NCI-H345 treated with DMSO at 0.1 percent for 48 hours (cell line): ENCODE data around the gene RIN3.

Source experiments
- DNase-seq: peaks from one replicate; lab custom pipeline; 2025; ENCODE audit not compliant: unreplicated experiment; lab: John Stamatoyannopoulos, UW

The RIN3 gene

DNA sequence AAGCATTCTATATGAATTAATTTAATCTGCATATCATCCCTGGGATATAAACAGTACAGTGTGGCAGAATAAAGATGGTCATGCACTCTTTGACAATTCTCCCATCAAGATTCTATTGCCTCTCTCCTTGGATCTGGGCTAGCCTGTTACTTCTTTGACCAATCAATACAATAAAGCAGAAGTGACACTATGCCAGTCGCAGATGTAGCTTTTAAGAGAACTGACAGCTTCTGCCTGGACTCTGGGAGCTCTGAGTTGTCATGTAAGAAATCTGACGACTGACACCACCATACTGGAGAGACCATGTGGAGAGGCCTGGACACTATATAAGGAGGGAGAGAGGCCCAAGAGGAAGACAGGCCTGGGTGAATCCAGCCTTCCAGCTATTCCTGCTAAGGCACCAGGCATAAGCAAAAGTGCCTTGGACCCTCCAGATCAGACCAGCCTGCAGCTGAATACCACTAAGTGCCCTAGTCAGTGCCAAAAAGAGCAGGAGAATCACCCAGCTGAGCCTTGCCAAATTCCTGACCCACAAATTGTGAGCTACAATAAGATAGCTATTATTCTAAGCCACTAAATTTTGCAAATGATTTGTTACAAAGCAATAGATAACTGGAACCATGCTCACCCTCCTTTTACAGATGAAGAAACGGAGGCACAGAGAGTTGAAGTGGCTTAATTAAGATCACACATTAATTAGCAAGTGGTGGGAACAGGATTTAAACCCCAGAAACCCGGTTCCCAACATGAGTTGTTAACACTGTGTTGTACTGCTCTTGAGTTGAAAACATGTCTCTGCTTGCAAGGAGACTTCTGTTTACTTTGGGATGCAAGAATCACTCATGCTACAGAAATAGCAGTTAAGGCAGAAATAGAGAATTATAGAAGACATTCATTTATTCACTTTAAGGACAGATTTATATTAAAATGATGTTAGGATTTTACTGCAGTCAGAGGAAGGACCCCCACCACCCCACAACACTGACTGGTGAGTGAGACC is 84.6 kb downstream of the RIN3 start:
- no peak for DNase-seq

DNA sequence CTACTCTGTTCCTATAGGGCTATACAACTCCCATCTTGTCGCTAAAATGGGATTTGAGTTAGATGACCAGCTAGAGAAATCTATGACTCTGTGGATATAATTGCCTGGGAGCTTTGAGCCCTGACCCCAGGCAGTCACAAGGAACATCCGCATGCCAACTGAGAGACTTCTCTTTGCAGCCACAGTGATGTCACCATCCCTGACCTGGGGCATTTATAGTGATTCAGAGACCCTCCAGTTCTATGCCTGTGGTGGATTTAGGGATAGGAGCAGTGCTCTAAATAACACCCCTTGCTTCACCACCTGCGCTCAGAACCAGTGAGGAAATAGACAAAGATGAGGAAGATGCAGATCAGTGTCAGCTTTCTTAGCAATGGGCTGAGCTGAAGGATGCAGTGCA is 86.2 kb downstream of the RIN3 start:
- DNase-seq: no peak

DNA sequence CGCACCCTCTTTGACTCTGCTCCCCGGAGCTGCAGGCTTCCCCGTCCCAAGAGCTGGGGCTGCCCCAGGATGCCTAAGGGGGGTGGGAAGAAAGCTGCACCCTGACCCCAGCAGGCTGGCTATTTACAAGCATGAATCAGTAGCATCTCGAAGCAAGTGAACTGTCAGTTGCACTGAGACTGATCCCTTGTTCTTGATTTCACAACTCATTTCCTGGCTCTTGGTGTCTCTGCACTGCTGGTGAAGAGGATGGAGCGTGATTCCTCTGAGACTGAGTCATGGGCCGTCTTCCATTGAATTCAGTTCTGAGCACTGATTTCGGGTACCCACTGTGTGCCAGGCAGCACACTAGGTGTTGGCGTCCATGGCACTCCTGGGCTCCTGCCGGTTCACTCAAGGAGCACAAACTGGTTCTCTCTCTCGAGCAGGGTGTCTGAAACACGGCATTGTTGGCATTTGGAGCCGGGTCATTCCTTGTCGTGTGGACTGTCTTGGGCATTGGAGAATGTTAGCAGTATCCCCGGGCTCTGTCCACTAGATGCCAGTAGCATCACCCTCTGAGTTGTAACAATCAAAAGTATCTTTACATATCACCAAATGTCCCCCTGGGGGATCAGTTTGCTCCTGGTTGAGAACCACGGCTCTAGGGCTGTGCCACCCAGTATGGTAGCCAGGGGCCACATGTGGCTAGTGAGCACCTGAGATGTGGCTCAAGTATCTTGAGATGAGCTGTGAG is 86.9 kb downstream of the RIN3 start:
- DNase-seq: no peak

DNA sequence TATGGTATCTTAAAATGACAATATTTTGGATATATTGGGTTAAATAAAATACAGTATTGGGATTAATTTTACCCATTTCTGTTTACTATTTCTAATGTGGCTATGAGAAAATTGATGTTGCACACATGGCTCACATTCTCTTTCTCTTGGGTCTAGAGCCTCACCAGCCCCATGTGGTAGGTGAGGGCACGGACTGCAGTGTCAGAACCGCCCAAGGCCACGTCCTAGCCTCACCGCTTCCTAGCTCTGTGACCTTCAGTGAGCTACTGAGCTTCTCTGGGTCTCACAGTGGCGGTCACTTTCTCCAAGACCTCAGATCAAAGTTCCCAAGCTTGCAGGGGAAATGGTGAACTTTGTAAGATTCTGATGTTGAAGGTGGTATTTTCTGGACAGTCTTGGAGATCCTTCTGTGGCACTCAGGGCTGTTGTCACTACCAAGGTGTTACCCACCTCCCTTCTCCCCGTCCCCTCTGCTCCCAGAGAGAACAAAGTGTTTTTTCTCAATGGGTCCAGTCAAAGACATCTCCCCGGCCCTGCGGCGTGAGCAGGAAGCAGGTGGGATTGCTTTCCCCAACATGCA is 87.6 kb downstream of the RIN3 start:
- DNase-seq: no peak

DNA sequence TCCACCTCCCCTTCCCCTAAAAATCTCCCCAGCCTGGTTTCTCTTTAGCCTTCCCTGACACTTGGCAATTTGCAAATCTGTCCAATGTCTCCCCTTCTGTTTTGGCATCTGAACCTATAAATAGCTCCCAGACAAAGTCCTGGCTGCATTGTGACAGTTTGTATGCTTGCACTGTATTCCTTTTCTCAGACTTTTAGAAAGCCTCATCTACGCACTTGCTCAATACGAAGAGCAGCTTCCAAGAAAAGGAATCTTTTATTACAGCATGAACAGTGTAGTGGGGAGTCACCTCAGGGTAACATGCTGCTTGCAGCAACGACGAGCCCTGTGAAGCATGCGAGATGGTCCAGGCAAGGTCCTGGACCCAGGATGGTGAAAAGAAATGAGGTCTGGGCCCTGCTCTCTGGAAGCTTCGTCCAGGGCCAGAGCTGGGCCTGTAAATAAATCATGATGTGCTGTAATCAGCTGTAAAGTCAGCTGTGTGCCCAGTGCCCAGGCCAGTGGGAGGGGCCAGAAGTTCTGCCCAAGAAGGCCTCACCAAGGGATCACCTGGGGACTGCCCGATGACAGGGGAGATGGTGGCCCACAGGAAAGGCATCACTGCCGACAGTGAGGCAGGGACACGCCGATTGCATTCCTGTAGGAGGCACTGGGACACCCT is 88.3 kb downstream of the RIN3 start:
- DNase-seq: no peak

DNA sequence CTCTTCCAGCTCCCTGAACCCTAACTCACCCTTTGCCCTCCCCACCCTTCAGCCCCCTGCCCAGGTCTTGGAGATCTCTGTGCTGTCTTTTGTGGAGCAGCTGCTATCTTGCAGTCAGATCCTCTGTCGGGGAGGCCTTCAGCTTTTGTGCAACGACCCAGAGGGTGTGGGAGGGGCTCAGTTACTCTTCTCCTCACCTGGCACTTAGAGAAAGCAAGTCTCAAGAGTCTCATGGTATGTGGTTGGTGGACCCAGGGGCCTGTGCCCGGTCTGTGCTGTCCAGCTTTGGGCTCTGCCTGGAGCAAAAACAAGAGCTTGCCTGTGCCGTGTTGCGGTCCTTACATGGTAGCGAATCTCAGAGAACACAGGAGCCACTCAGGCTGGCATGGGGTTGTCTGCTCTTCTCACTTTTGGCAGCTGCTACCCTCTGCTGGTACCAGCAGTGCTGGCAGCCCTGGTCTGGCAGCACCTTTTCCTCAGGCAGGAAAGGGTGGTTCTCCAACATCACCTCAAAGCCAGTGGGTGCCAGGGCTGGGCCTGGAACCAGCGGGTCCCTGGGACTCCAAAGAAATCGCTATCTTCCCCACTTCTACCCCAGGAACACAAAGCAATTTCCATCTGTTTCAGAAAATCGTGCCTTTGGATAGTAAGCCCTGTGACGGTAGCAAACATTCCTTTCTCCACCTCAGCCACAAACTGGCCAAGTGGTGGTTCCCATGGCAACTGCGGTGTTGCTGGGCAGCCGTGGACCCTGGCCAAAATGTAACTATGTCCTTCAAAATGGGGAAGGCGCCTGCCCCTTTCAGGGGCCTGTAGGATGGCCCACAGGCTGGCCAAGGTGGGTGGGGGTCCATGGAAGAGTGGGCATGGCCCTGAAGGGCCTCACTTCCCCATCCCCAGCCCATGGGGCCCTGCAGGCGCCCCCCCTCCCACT is 90.0 kb downstream of the RIN3 start:
- DNase-seq: no peak

DNA sequence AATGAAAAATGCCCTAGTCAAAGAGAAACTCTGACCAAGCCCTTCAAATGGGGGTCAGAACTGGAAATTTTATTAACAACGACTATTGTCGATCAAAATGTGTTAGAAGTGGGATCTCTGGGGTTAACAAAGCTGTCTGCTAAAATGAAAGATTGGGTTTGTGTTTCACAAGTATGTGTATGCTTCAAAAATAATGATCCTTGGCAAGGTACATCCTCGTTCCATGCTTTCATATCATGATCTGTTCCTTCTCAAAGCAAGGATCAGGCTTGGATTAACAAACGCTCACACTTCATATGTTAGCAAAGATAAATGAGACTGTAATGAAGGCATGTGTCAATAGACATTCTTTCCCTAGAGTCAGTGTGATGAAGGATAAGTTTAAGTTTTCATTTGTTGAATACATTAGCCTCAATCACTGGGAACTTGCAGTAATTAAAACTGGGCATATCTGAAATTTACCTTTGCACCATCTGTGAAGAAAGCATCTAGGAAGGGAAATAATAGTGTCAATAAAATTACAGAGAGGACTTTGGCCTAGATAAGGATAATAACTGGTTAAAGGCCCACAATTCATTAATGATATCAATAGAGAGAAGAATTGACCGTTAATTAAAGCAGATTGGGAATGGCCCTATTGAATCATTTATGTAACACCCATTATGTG is 91.8 kb downstream of the RIN3 start:
- DNase-seq: no peak

DNA sequence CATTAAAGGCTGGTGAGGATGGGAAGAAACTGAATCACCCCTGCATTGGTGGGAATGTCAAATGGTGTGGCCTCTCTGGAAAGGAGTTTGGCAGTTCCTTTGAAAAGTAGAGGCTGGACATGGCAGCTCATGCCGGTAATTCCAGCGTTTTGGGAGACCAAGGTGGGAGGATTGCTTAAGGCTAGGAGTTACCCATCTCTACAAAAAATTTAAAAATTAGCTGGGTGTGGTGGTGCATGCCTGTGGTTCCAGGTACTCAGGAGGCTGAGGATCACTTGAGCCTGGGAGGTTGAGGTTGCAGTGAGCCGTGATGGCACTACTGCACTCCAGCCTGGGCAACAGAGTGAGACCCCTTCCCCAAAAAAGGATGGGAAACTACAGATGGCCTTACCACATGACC is 93.7 kb downstream of the RIN3 start:
- DNase-seq: no peak

DNA sequence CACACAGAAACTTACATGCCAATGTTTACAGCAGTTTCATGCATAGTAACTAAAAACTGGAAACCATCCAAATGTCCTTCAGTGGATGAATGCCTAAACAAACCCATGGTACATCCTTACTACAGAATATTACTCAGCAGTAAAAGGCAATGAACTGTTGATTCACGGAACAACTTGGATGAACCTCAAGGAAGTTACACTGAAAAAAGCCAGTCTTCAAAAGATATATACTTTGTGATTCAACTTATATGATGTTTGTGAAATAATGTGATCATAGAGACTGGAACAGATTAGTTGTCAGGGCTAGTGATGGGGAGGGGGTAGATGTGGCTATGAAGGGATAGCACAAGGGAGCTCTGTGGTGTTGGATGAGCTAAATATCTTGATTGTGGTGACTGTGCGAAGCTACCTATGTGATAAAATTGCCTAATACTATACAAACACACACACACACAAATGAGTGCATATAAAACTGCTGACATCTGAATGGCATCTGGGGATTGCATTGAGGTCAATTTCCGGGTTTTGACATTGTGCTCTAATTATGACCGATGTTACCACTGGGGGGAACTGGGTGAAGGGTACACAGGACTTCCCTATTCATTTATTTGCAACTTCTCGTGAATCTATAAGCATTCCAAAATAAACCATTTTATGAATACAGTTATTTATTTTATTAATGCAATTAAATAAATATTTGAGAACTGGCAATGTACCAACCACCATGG is 94.3 kb downstream of the RIN3 start:
- no peak for DNase-seq

DNA sequence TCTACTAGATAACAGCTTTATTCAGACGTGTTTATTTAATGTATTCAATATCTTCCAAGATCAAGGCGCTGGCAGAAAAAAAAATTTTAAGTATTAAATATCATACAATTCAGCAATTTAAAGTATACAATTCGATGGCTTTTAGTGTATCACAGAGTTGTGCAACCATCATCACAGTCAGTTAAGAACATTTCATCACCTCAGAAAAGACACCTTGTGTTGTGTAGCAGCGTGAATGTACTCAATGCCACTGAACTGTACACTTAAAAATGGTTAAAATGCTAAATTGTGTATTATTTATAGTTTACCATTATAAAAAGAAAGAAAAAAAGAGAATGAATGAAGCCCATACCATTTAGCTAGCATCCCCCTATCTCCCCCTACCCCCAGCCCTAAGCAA is 96.4 kb downstream of the RIN3 start:
- DNase-seq: no peak

DNA sequence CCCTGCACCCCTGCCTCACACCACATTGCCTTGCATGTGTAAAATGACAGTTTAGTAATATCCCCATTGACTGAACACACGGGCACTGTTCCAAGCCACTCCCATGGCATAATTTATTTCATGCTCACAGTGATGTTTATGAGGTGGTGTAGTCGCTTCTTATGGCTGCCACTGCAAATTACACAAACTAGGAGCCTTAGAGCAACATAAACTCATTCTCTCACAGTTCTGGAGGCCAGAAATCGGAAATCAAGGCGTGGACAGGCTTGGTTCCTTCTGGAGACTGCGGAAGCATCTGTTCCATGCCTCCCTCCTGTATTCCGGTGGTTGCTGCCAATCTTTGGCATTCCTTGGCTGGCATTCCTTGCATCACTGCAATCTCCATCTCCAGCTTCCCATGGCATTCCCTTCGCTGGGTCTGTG is 97.3 kb downstream of the RIN3 start:
- no peak for DNase-seq

DNA sequence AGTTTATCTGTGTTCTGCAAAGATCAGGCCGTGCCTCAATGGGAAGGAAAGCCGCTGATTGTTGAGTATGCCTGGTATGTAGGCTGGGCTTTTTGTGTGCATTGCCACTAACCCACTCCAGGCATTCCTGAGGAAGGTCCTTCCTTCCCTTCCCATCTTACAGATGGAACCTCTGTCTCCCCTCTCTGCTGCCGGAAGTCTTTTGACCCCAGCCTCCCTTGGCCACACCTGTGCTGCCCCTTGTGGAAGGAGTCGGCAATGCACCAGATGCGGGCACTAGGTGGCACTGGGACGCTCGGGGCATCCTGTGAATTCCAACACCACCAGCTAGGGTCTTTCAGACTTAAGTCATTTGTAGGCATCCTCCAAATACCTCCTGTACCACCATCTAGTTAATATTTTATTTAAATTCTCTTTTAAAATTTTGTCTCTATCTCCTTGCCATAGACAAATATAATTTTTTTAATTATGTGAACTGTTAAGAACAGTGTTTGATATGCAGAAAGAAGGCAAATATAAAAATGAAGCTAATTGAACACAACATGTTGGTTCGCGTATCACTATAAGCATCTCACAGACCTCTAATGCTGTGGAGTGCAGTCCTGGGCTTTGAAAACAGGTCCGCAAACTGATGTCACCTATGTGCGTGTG is 99.6 kb downstream of the RIN3 start:
- no peak for DNase-seq

DNA sequence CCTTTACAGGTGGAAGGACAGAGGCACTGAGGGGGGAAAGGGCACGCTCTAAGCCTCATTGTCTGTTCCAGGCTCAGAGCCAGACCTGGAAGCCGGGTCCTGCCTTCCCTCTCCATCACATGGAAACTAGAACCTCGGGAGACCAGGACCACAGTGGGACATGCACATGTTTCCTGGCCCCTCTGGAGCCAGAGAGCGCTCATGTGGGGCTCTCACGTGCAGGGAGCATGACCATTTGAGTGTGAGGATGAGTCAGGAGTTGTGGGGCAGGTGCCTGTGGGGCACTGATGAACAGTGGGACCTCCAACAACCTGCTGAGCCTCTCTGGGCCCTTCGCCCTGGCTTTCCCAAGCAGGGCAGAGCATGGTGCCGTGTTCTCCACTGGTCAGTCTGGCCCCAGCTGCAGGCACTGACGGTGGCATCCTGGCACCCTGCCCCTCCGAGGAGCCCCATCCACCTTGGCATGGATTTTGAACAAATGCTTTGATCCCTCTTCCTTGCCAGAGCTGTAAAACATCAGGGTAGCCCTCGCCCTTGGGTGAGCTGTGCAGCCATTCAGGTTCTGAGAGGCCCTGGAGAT is 100.2 kb downstream of the RIN3 start:
- no peak for DNase-seq

DNA sequence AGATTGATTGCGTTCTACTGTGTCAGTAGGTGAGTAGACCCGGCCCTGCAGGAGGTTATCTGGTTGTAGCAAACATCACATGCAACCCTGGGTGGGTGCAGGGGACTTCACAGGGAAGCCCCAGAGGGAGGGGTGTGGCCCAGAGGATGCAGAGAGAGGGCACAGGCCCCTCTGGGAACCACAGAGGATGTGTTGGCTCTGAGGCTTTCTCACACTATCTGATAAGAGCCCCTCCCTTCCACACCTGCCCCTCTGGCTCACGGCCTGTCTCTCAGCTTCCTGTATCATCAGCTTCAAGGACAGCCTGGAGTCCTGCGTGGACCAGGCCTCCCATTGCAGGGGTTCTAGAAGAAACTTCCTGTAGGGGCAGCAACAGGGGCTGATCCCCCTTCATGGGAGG is 101.9 kb downstream of the RIN3 start:
- no peak for DNase-seq

DNA sequence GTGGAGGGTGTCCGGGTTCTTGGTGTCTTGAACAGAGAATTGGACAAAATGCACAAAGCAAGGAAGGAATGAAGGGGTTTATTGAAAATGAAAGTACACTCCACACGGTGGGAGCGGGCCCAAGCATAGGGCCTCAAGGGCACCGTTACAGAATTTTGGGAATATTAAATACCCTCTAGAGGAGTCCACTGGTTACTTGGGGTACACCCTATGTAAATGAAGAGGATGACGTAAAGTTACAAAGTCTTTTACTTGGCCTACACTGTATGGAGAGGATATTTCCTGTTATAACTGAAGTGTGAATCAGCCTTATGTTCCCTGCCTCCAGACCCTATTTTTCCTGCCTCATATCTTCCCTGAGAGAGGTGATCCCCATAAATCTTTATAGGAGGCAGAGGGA is 102.6 kb downstream of the RIN3 start:
- DNase-seq: no peak

DNA sequence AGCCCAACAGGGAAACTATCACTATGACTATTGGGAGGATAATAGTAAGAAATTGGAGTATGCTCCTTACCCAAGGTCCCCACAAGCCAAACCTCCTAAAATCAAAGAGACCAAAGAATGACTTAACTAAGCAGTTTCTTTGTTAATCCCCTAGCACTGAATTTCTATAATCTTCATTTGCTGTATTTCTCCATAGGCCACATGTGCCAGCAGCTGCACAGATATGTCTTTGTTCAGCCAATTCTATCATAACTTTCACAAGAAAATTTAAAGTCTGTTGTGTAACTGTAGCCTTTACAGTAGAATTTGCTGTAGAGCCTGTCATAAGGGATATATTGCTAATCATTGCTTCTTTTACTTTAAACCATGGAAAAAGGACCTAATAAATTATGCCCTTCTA is 104.0 kb downstream of the RIN3 start:
- DNase-seq: no peak

DNA sequence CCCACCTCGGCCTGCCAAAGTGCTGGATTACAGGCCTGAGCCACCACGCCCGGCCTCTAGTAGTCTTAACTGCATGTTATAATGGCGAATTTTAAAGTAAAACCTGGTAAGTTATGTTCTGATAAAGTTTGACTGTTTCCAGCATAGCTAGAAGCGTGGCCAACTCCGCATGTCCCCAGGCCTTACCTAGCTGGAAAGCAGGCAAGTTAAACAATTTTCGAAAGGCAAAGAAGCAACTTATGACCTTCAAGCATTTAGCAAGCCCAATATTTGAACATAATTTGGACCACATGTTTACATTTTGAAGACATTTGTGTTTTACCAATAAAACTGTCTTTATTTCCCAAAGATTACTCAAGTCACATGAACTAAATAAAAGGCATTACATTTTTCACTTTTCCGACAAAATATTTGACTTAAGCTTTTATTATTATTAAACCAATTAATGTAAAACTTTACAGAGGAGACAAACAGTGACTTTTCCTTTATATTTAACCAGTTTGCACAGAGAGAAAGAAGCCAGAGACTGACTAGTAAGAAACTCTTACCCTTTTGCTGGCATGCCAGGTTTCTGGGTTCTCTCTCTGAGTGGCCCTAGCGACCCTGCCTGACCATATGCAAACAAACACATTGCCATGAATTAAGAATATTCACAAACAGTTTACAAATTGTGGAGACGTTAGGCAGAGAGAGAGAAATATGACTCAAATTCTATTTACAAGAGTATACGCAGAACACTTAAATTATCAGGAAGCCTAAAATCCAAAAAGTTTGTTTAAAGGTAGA is 106.3 kb downstream of the RIN3 start:
- DNase-seq: no peak
